Muscle of arm (tissue), 12 donors: ENCODE results near the gene DDX54. TPM values are rescaled to one million over a fixed set of nuclear protein-coding genes. Genes with fewer than 3 reads are reported as not detected.
"Not testable (repeated sequence)": the region's sequence is repeated elsewhere in the genome, so short reads cannot be mapped to it uniquely, and the experiment has no call there.

ENCODE experiments used
- DNase-seq: peaks from one replicate; pipeline ENCODE4 v3.0.0-alpha.2; 2013
- polyA plus RNA-seq, 12 donors: library from polyadenylated mRNA; unstranded; fragments of 120-200 nt; gene quantifications; one replicate each; pipeline ENCODE4 v1.2.1, GENCODE V29; 2013; ENCODE audit not compliant: insufficient read length in 12 of 12

The DDX54 gene
- polyA plus RNA-seq, 12 donors = 37.7 to 70.6 (median 52.6) TPM; not detected in 1

DNA sequence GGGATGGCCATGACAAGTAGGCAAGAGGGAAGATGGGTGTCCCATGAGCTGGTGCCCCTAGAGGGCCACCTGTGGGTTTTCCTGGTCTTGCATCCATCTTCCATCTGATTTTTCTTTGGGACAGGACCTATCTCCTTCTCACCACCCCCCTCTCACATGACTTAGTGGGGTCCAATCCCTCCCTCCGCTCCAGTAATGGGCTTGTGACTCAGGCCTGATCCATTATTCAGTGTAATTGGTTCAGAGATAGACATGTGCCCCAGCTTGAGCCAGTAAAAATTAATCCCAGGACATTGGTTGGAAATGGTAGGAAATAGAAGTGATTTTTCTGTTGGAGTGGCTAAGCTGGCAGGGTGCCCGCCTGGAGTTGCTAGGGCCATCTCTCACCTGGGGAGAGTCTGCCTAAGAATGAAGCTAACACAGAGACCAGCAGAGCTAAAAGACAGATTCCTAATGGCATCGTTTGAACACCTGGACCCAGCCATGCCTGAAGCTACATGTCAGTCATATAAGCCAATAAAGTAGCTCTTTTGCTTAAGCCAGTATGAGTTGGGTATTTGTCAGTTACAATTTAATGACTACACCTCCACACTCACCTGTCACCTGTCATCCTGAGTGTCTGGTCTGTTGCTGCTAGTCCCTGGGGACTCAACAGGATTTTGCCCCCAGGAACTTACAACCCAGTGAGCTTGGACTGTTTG is 64.5 kb downstream of the DDX54 start:
- no peak for DNase-seq

DNA sequence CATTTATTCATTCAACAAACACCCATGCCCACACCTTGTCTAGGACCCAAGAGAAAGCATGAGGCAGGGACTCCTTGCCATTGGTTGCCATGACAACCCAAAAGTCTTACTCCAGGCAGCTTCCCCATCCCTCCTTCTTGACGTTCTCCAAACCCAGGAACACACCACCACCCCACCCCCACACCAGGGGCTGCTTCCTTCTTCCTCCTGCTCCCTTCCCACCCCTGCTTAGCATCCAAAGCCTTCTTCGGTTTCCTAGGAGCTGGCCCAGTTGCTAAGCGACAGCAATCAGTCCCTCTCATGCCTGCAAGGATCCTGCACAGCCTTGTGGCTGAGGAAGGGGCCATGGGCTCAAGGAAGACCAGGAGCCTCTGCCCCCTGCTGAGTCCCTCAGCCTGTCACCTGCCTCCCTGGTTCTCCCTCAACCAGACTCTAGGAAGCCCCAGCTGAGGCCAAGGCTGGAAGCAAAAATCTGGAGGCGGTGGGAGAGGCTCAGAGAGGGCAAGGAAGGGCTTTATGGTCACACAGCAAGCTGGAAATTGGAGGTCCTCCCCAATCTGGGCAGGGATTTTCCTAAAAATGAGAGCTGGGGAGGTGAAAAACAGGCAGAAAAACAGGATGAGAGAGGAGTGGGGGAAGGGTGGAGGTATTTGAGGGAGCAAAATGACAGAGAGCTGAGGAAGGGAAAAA is 65.2 kb downstream of the DDX54 start:
- no peak for DNase-seq

DNA sequence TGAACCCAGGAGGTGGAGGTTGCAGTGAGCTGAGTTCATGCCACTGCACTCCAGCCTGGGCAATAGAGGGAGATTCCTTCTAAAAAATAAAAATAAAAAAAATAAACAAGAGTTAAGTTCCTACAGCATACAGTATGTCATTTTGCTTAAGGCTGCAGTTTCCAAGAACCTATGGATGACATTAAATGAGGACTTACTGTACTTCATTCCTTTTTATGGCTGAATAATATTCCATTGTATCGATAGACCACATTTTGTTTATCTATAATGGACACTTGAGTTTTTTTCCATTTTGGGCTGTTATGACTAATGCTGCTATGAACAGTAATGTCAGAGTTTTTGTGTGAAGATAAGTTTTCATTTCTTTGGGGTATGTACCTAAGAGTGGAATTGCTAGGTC is 67.1 kb downstream of the DDX54 start:
- no peak for DNase-seq

DNA sequence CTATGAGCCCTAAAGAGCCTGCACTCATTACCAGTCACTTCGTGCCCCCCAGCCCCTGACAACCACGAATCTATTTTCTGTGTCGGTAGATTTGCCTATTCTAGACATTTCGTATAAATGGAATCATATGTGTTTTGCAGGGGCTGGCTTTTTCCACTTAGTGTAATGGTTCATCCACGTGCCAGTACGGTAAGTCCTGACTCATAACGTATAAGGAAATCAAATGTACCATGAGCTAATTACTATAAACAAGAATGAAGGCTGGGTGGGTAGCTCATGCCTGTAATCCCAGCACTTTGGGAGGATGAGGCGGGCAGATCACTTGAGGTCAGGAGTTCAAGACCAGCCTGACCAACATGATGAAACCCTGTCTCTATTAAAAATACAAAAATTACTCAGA is 67.6 kb downstream of the DDX54 start:
- DNase-seq = not testable (repeated sequence)

DNA sequence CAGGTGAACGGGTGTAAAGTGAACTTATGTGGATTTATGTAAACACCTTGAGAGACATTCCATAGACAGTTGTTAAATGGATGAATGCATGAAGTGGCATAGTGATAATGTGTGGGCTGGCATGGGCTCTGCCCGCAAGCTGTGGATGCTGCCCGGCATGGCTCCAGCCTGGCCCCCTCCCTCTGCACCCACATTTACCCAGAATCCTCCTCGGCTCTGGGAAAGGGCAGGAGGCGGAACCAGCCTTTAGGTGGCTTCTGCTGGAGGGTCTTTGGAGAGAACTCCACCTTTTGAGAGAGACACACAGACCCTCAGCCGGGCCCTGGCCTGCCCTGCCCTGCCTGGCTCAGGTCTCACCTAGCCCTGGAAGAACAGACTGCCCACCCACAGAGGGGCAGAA is 68.4 kb downstream of the DDX54 start:
- DNase-seq = no peak

DNA sequence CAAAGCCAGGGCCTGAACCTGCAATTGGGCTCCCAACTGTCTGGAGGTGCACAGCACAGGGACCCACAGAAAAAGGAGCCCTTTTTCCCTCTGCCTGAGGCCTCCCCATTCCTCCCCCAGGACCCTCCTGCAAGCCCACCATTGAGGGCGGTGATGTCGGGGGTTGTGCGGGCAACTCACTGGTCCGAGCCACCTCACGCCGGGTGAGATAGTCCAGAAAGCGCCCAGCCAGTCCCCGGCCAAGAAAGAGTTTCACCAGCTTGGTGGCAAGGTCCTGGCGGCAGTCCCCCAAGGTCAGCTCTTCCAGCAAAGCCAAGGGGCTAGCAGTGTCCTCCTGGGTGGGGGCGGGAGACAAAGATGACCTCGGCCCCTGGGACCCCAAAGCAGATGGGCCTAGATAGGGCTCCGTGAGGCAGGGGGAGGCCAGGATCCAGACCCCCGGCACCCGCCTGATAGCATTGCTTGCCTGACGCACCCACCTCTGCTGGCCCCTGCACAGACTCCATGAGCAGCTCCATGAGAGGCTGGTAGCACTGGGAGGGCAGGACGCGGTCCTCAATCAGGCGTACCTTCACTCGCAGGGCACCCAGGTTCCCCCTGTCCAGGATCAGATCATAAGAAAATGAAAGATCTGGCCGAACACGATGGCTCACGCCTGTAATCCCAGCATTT is 69.7 kb downstream of the DDX54 start:
- DNase-seq = no peak

DNA sequence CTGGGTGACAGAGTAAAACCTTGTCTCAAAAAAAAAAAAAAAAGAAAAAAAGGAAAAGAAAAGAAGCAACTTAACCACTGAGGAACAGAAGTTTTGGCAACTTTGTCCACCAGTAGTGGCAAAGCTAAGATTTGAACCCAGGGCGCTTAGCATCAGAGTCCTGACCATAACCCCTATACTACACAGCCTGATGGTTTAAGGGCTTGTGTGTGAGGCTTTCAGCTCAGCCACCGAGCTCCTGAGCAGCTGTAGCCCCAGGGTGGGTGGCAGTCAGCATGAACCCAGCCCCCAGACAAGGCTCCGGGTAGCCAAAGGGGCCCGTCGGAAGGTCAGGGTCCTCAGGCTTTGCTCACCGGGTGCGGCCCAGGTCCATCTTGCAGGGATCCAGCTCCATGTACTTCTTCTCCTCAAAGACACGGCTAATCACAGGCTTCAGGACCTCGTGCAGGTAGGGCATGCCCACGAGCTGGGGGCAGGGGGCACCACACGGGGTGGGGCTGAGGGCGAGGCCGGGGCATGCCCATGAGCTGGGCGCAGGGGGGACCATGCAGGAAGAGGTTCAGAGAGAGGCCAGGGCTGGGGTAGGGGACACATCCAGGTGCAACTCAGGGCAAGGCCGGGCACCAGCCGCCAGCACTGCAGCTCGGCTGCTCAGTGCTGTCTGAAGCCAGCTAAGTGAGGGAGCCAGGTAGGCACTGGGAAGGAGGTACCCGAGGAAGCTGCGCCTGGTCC is 70.7 kb downstream of the DDX54 start:
- no peak for DNase-seq

DNA sequence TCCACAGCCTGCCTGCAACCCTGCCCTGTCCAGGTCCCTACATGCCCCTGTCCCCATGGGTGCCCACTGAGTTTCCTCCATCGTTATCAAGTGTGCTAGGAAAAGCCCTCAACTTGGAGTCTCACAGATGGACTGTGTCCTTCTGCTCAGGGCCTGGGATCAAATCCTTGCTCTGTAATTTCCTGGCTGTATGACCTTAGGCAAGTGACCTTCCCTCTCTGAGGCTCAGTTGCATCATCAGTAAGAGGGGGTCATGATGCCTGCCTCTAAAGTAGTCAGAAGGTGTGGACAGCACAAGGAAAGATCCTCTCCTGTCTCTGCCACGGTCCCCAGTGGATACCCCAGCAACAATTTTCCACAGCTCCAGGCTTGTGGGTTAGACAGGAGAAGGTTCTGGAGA is 71.9 kb downstream of the DDX54 start:
- DNase-seq = no peak

DNA sequence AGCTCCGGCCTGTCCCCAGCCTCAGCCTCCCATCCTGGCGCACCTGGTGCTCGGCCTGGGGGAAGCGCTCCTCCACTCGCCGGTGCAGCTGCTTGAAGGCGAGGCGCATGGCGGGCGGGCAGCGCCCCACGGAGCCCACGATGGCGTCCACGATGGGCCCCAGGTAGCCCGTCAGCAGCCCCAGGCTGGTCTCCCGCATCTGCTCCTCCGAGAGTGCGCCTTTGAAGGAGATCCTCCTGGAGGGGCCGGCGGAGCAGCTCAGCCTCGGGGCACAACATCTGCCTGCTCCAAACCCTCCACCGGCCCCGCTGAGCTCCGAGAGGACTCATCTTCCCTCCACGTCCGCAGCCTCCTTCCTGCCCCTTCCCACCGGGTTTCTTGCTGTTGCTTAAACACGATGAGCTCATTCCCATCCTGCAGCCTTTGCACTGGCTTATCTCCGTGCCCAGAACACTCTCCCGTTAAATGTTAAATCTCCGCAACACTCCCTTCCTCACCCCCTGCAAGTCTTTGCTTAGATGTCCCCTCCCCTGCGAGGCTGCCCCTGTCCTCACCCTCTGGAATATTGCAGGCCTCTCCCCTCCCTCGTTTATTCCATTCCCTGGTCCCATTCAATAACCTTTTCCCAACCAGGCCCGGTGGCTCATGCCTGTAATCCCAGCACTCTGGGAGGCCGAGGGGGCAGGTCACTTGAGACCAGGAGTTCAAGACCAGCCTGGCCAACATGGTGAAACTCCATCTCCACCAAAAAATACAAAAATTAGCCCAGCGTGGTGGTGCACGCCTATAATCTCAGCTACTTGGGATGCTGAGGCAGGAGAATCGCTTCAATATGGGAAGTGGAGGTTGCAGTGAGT is 73.0 kb downstream of the DDX54 start:
- no peak for DNase-seq

DNA sequence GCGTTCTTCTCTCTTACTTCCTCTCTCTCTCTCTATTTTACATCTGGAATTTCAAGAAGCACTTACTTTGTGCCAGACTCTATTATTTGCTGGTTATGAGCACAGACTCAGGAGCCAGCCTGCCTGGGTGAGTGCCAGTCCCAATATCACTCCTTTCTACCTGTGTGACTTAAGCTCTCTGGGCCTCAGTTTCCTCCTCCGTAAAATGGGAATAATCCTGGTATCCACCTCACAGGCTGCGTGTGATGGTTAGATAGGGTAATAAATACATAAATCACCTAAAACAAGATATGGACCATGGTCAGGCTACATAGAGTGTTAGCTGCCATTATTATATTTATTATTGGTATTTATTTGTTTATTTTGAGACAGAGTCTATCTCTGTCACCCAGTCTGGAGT is 74.0 kb downstream of the DDX54 start:
- no peak for DNase-seq

DNA sequence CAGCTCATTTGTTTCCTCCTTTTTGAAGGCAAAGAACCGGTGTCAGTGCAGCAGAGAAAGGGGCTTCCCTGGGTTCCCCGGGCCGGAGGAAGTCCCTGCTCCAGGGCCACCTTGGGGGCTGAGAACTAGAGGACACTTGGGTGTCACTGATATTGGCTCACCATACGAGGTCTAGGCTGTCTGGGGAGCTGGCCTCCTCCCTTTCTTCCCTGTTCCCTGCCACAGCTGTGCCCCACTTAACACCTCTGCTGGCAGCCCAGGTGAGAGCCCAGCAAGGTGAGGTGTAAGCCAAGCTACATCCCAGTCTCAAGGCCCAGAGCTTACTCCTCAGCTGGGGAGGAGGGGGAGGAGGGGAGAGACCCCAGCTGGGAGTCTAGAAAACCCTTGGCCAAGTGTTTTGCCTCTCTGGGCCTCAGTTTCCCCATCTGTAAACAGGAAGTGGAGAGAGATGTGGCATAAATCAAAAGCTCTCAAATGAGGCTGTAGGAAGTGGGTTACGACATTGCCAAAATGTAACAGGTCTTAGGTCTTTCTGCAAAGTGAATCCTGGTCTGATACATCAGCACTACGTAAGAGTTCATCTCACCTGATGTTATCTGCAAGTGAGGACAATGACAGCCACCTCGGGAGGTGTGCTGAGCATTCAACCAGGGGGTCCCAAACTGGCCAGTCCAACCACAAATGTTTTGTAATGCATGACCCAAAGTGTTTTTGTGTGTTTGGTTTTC is 75.2 kb downstream of the DDX54 start:
- no peak for DNase-seq

DNA sequence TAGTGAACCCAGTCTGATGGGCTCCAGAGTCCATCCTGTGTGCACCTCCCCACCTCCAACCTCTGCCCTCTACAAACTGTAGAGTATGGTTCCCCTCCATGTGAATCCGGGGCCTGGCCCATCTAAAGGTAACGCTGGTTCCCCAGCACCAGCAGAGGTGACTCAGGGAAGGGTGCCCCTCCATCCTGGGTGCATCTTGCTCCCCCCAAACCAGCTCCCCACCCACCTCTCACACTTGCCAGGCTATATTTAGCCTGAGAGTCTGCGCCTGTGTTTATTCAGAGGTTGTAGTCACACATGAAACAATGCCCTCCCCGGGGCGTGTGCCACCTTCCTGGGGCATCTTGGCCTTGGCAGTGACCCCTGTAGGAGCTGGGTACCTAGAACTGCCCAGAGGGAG is 75.9 kb downstream of the DDX54 start:
- no peak for DNase-seq

DNA sequence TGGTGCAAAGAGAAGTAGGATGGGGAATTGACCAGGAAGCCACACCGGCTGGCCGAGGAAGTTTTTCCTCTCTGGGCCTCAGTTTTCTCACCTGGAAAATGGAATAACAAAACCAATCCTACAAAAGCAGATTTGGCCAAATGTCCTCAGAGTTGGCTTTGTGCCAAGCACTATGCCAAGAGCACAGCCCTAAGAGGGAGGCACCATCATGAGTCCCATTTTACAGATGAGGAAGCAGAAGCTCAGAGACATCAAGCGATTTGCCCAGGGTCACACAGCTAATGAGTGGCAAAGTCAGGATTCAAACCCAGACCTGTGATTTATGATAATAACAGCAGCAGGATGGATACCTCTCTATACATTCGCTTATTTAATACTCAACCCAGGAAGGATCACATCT is 77.0 kb downstream of the DDX54 start:
- no peak for DNase-seq

Other genes with a start within 250 kb of the DDX54 start
- 1 to 10 TPM in 11 of 12 donors, not detected in 1; 3.5 to 9.6 (median 6.3) TPM for gene OAS3, start 247.0 kb downstream of the DDX54 start, polyA plus RNA-seq
- gene OAS2, start 207.0 kb downstream of the DDX54 start, polyA plus RNA-seq = 1 to 10 TPM in 11 of 12 donors, not detected in 1; 1.9 to 4.5 (median 3.0) TPM
- gene DTX1, start 128.7 kb downstream of the DDX54 start, polyA plus RNA-seq = 1 to 10 TPM in 11 of 12 donors, not detected in 1; 2.7 to 9.9 (median 4.1) TPM
- gene RASAL1, start 49.7 kb downstream of the DDX54 start, polyA plus RNA-seq = under 1 TPM in 8 of 12 donors, not detected in 4; 0.03 to 0.39 (median 0.09) TPM
- under 1 TPM in 3 of 12 donors, not detected in 9; 0.14 to 0.65 (median 0.17) TPM for gene CFAP73, start 35.8 kb downstream of the DDX54 start, polyA plus RNA-seq
- 10 to 100 TPM in 3 of 12 donors, 1 to 10 TPM in 8, not detected in 1; 6.4 to 15.7 (median 8.3) TPM for gene RITA1, start 243 bp upstream of the DDX54 start, polyA plus RNA-seq
- gene TPCN1, start 36.0 kb upstream of the DDX54 start, polyA plus RNA-seq = 10 to 100 TPM in 11 of 12 donors, not detected in 1; 17.8 to 50.9 (median 34.5) TPM
- 10 to 100 TPM in 11 of 12 donors, not detected in 1; 10.6 to 19.5 (median 12.2) TPM for gene SLC8B1, start 149.6 kb upstream of the DDX54 start, polyA plus RNA-seq
- 10 to 100 TPM in 11 of 12 donors, not detected in 1; 11.8 to 30.7 (median 13.9) TPM for gene PLBD2, start 173.1 kb upstream of the DDX54 start, polyA plus RNA-seq
- gene SDS, start 218.4 kb upstream of the DDX54 start, polyA plus RNA-seq = under 1 TPM in 4 of 12 donors, not detected in 8; 0.15 to 0.33 (median 0.26) TPM
- 1 to 10 TPM in 7 of 12 donors, under 1 TPM in 3, not detected in 2; 0.76 to 1.6 (median 1.2) TPM for gene SDSL, start 236.9 kb upstream of the DDX54 start, polyA plus RNA-seq